Stimulated activated CD8-positive, alpha-beta memory T cell treated with anti-CD3 and anti-CD28 coated beads, Interleukin-7, amount 100 ng/mL, for 1 hour (primary cell): ENCODE data around the gene LYPLA2.

Source experiments
- DNase-seq, 2 donors: peaks; one replicate each; pipeline ENCODE4 v3.0.0-alpha.2; 2020; ENCODE audit warnings: low read depth in 2 of 2

Gene LYPLA2

DNA sequence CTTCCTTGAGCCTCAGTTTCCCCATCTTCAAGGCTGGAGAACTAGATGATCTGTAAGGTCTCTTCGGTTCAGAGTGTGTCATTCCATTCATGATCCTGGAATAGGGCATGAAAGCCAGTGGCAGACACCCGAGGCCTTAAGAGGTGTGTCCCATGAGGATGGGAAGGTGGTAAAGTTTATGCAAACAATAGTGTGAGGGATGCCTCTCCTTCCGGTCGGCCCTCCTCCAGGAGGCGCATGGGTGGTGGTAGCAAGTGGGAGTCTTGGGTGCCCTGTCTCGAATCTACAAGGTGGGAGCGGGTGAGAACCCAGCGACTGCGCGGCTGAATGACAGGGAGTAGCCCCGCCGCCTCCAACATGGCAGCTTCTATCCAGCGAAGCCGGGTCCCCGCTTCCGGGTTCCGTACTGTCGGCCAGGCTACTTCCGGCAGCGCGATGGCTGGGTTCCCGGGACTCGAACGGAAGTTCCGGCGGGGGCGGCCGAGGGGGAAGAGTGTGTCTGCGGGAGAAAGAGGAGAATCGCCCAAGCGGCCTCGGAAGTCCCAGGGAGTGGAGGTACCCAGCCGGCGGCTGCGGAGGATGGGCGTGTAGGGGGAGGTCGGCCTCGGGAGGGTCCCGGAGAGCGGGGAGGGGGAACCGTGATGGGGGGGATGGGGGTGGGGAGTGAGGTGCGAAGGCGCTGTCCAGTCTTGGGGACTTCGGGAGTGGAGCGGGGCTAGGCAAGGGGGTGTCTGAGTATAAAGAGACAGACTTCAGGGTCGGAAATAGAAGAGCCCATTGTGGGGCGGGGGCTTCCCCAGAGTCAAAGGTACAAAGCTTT lies at the start of gene LYPLA2:
Gene LYPLA2 (plus strand): TSS at position 450 of the 820 bp plus-strand sequence. CDS start 1,538 bp downstream, outside the sequence.
- peak; percentile 66 to 72 for DNase-seq

DNA sequence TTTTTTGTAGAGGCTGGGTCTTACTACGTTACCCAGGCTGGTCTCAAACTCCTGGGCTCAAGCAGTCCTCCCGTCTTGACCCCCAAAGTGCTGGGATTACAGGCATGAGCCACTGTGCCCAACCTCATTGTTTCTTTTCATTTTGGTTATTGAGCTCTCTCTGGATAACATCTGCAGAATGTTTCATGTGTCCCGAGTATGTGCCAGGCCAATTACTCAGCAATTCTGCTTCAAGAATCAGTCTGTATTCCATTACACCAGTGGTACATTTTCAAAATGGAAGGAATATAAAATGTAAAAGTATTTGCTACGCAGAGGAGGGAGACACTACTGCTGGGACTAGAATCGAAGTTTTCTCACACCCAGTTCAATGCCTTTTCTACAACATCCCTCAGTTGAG lies 49.3 kb upstream of the LYPLA2 start:
- no peak for DNase-seq

DNA sequence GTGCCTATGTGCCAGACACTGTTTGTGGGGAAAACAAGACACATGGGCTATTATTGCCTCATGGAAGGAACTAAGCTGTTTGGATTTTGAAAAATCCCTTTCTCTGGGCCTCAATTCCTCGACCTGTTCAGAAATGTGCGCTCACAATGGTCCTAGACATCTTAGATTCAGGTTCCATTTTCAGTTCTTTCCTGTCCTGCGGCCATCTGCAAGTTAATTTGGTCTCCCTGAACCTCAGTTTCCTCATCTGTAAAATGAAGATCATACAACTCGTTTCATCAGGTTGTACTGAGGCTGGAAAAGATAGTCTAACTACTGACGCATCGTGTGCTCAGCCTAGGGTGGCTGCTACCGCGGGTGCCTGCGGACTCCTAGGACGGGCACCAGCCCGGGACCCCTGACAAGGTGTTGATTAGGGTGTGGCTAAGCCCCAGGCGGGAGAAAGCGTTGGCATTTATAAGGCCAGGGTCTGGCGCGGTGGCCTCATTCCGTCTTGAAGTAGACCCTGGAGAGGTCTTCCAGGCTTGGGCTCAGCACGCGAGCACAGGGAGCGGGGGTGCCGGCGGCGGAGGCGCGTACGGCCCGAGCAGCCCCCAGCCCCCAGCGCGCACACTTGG lies 48.2 kb upstream of the LYPLA2 start:
- DNase-seq: no peak

DNA sequence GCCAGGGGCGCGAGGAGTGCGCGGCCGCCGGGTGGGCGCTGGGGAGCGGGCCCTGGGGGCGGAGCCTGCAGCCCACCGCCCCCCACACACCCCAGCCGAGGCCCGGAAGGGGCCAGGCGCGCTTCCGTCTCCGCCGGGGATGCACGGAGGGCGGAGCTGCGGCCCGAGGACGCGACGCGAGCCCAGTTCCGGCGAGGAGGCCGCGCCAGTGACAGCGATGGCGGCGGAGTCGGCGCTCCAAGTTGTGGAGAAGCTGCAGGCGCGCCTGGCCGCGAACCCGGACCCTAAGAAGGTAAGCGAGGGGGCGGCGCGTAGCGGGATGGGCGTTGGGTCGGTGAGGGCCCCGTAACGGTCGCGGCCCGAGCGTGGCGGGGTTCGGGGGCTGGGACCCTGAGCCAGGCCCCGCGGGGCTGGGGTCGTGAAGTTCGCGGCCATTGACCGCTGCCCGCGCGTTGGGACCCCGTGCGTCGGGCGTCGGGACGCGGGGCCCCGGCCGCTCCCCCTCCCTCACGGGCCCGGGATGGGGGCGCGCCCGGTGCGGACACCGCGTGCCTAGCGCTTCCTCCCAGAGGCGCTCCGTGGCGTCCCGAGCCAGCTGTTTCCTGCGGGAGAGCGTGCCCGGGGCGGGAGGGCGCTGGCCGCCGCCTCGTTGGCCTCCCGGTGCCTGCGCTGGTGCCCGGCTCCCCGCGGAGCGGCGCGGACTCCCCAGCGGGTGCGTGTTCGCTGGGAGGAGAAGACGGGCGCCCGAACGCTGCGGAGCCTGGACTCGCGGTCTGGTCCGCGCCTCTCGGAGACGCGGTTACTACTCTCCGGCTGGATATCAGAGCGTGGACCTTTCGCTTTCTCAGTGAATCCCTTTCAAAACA lies 47.4 kb upstream of the LYPLA2 start, which contains the start of gene ELOA:
Gene ELOA (plus strand): TSS at position 185 of the 866 bp plus-strand sequence. CDS start 33 bp downstream, at position 218.
- DNase-seq: peak; percentile 48 to 52

DNA sequence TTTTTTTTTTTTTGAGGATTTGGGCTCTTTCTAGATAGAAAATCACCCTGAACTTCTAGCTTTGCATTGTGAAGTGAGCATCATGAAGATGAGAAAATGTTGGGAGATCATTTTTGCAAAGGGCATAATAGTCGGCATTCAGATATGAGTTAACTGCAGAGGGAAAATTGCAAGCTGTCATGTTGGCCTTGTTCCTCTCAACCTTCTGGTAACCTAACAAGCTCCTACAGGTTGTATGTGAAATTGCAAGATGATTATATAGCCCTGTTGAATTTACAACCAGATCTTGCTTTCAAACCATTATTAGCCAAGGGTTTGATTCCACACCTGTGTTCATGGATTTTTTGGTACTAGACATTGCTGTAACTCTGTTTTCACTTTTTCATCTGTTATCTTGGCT lies 45.4 kb upstream of the LYPLA2 start:
- DNase-seq: no peak

DNA sequence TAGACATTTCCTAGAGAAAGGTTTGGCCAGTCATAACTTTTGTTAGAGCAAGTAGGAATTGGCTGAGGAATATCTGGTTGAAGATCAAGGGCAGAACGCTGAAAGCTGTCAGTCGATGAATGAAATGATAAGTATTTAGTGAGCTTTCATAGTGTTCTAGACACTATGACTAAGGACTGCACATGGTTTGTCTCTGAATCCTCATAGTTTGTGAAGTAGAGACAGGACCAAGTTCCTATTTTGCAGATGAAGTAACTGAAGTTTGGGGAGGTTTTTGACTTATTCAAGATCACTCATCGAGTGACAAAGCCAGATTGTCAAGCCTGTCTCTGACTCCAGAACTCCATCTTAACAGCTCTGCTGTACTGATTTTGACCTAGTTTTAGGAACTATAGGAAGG lies 42.9 kb upstream of the LYPLA2 start:
- DNase-seq: no peak

DNA sequence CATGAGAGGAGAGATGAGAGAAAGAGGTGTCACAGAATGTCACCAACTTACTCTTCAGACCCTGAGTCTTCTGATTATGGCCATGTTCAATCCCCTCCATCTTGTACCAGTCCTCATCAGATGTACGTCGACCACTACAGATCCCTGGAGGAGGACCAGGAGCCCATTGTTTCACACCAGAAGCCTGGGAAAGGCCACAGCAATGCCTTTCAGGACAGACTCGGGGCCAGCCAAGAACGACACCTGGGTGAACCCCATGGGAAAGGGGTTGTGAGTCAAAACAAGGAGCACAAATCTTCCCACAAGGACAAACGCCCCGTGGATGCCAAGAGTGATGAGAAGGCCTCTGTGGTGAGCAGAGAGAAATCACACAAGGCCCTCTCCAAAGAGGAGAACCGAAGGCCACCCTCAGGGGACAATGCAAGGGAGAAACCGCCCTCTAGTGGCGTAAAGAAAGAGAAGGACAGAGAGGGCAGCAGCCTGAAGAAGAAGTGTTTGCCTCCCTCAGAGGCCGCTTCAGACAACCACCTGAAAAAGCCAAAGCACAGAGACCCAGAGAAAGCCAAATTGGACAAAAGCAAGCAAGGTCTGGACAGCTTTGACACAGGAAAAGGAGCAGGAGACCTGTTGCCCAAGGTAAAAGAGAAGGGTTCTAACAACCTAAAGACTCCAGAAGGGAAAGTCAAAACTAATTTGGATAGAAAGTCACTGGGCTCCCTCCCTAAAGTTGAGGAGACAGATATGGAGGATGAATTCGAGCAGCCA lies 39.7 kb upstream of the LYPLA2 start:
- DNase-seq: no peak

DNA sequence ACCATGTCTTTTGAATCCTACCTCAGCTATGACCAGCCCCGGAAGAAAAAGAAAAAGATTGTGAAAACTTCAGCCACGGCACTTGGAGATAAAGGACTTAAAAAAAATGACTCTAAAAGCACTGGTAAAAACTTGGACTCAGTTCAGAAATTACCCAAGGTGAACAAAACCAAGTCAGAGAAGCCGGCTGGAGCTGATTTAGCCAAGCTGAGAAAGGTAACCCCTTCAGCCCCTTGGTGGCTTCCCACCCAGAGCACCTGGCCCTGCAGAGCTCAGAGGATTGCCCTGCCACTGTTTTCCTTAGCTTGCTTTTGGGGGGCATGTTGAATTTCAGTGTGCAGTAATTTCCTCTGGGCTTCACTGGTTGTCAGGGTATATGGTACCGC lies 39.1 kb upstream of the LYPLA2 start:
- no peak for DNase-seq

DNA sequence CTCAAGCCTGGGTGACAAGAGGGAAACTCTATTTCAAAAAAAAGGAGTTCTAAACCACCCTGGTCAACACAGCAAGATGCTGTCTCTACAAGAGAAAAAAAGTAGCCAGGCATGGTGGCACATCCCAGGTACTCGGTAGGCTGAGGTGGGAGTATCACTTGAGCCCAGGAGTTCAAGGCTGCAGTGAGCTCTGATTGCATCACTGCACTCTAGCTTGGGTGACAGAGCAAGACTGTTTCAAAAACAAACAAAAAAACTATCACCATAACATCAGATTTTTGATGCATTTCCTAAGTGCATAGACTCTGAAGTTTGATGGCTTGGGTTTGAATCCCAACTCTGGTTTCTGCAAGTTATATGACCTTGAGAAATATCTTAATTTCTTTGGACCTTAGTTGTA lies 38.0 kb upstream of the LYPLA2 start:
- no peak for DNase-seq

DNA sequence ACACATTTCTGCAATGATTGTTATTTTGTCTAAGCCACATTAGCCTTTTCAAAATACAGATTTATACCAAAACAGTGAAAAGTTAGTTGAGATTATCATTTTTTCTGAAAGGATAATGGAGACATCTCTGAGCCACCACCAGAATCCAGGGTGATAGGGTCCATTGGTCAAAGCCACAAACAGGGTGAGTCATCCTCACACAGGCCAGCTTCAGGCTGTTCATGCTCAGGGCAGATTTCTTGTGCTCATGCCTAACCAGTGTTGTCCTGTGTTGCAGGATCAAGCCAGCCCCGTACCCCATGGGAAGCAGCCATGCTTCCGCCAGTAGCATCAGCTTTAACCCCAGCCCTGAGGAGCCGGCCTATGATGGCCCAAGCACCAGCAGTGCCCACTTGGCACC lies 34.3 kb upstream of the LYPLA2 start:
- no peak for DNase-seq

DNA sequence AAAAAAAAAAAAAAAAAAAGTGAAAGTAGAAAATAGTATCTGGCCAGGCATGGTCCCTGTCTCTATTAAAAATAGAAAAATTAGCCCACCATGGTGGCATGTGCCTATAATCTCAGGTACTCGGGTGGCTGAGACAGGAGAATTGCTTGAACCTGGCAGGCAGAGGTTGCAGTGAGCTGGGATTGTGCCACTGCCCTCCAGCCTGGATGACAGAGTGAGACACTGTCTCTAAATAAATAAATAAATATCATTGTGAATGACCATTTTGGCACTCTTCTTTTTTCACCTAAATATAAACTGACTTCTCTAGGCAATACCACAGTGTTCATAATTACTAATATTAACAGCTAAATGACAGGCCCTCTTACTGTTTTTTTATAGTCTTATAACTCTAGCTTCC lies 33.1 kb upstream of the LYPLA2 start:
- no peak for DNase-seq

DNA sequence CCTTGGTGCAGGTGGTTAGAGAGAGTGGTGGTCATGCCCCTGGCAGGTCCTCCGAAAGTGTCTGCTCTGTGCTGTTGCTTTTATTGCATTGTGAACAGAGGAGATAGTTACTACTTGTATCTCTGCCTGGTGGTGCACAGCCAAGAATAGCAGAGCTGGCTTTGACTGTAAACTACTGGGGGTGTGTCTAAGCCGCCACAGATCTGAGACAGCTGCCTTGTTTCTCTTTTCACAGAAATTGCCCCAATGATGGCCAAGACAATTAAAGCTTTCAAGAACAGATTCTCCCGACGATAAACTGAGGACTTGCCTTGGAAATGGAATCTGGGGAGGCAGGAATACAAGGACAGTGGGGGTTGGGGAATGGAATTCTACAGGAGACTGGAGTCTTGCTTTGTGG lies 31.7 kb upstream of the LYPLA2 start:
- DNase-seq: no peak

DNA sequence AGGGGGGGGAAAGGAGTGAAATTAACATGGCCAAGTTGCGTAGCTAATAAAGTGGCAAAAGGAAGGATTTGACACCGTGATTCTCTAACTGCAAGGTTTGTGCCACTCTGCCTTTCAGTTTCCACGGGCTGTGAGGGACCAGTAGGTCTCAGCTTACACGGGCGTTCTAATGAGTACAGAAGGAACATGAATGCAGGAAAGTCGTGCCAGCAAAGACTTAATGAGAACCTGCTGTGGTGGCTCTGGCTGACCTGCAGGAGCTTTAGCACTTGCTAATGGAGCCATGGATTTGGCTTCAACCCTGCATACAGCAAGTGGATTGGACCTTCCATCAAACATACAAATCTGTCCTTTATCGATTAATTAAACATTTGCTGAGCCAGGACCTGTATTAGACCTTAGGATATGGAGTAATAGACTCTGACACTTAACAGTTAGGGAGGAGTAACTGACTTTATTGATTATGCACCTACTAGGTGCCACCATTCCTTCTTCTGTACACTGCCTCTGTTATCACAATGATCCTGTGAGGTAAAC lies 27.8 kb upstream of the LYPLA2 start:
- no peak for DNase-seq

DNA sequence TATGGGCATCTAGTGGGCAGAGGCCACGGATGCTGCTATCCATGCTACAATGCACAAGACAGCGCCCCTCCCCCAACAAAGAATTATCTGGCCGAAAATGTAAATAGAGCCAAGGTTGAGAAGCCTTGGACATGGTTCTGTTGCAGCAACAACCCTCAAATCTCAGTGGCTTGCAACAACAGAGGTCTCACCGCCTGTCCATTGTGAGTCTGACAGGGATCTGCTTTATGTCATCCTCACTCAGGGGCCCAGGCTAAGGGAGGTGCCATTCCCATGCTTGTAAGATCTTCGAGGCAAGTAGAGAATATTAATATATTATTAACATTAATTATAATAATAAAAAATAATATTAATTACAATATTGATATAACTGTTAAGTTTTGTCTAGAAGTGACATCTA lies 22.2 kb upstream of the LYPLA2 start:
- DNase-seq: no peak

DNA sequence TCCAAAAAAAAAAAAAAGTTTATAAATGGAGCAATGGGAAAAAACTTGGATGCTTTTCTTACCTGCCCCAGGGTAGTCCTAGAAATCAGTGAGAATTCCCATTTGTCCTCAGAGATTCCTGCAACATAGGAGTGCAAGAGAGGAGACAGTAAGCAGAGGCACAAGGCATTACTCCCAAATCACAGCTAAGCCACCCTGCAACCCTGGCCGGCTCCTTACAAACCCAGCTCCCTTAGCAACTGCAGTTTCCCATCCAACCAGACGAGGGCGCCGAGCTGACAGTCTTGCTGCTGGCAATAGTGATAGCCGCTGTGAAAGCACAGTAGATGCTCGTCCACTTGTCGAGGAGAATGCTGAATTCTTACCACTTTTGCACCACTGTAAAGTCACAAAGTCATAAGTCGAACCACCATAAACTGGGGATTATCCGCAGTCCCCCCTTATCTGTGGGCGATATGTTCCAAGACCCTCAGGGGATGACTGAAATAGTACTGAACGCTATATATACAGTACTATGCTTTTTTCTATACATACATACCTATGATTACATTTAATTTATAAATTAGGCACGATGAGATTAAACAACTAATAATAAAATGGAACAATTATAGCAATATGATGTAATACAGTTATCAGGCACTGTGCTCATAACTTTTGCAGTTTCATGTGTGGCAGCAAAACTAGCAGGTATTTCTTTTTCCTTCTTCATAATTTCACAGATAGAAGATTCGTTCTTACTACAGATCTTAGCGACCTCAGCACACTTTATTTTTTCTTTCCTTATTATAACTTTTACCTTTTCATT lies 18.7 kb upstream of the LYPLA2 start:
- peak; percentile 70 to 80 for DNase-seq

DNA sequence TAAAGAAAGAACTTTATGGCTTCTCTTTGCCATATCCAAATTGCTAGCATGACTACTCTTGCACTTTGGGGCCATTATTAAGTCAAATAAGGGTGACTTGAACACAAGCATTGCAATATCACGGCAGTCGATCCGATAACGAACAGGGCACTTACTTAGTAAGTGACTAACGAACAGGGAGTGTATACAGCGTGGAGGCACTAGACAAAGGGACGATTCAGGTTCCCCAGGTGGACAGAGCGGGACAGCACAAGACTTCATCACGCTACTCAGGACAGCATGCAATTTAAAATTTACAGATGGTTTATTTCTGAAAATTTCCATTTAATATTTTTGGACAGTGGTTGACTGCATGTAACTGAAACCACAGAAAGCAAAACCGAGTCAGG lies 18.1 kb upstream of the LYPLA2 start:
- no peak for DNase-seq

DNA sequence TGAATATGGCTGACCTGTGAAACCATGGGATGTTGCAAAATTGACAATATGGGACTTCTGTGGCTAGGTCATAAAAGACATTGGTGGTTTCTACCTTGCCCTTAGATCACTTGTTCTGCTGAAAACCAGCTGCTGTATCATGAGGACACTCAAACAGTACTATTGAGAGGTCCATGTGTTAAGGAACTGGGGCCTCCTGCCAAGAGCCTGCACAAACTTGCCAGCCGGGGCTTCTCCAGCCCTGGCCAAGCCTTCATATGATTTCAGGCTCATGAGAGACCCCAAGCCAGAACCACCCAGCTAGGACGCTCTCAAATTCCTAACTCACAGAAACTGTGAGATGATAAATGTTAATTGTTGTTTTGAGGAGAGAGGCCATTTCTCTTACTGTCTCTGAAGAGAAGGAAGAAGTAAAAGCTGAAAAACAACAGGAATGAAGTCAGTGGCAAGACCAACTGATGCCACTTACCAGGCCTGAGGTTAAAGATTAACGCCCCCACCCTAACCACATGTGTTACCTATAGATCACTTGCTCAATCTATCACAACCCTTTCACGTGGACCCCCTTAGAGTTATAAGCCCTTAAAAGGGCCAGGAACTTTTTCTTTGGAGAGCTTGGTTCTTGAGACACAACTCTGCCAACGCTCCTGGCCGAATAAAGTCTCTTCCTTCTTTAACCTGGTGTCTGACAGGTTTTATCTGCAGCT lies 16.6 kb upstream of the LYPLA2 start:
- no peak for DNase-seq

DNA sequence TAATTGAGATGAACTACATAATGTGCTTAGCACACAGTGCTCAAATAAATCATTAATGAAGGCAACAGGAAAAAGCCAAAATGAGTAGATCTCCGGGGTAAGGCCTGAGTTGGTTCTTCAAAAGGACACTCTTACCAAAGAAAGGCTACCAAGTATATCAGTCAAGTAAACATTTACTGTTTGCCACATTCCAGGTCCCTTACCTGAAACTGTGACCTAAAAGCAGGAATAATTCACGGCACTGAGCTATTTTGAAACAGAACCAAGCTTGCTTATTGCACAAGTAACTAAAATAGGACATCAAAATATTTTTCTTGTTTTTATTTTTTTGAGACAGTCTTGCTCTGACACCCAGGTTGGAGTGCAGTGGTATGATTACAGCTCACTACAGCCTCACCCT lies 14.7 kb upstream of the LYPLA2 start:
- no peak for DNase-seq

DNA sequence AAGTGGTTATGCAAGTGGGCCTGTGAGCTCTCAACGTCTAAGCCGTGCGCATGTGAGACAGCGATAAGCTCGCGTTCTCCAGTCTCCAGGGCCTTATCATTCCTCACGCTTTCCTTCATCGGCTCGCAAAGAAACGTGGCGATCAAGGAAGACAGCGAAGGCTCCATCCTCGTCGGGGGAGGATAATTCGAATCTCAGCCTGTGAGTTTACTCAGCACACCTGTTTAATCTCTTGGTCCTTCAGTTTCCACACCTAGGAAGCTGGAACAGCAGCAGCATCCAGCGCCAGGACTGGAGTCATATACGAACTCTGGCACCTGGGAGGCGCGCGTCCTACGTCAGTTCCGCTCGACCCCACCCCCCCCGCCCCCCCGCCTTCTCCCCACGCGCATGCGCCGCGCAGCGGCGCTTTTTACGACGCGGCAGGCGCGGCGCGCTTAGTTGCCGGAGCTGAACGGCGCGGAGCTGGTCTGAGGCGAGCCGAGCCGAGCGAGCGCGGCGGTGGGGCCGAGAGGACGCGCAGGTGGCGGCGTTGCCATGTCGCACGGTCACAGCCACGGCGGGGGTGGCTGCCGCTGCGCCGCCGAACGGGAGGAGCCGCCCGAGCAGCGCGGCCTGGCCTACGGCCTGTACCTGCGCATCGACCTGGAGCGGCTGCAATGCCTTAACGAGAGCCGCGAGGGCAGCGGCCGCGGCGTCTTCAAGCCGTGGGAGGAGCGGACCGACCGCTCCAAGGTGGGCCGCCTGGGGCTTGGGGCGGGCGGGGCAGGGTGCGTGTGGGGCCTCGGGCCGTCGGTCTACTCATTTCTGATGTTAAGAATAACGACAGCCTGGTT lies 12.7 kb upstream of the LYPLA2 start, which contains the start of gene PITHD1:
Gene PITHD1 (plus strand): TSS at position 440 of the 836 bp plus-strand sequence. CDS start 98 bp downstream, at position 538.
- DNase-seq: peak; percentile 51 to 53
